GM21390 (cell line): ENCODE measurements around the gene TMPRSS11A.

Experiments used
- ATAC-seq: cut with Tn5 transposase; IDR thresholded peaks from one replicate; pipeline ENCODE4 v1.9.1; 2021; ENCODE audit not compliant: unreplicated experiment

Gene TMPRSS11A

DNA sequence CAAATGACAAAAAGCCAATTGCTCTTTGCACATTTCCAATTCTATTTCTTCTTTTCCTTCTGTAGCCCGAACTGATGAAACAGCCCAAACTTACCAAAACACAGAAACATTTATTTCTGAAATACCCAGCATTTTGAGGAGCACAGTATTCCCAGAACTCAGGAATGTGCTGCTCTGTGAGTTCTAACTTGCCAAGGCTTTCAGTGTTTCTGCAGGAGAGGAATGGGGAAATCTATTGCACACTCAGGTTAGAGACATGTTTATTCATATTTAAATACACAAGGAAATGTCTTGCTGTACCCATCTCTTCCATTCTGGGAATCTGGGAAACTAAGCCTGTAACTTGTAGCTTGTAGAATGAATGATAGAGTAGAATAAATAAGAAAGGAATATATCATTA lies 90.2 kb downstream of the TMPRSS11A start:
- ATAC-seq: no peak

DNA sequence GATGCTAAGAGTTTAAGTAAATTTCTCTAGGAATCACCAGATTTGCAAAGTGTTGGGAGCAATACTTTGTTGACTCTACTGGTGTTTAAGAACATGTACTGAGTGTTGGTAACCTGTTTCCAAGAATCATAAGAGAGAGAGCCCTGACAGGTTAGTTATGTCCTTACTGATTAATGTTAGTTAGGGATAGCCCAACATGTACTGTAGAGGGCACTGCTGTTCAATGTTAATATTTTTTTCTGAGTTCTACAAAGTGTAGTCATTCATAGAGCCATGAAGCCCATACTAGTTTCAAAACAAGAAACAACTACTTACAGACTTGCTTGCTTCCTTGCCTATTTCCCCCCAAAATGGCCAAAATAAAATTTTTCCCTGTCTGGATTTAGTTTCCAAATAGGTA lies 91.4 kb downstream of the TMPRSS11A start:
- ATAC-seq: peak; percentile 92

DNA sequence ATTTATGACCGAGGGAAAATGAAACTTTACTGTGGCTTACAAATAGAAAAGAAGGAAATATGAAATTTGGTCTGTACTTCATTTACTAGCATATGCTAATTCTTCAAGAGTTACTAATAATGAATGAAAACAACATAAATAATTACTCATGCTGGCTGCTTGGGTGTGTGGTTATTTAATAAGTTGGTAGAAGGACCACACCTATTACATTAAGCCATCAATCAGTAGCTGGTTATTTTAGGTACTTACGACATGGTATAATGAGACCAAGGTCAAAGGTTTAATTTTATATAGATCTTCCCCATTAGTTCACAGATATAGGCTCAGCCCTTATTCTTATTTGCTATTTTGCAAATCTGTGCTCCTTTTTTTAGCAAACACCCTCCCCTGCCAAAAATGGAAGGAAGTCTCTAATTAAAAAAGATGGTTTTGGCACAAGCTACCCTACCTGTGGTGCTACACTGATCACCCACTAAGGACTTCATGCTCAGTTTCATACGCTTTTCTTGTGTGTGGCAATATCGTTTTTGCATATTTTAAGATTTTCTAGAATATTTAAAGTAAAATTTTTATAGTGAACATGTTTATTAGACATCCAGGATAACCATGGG lies 93.6 kb downstream of the TMPRSS11A start:
- ATAC-seq: no peak

DNA sequence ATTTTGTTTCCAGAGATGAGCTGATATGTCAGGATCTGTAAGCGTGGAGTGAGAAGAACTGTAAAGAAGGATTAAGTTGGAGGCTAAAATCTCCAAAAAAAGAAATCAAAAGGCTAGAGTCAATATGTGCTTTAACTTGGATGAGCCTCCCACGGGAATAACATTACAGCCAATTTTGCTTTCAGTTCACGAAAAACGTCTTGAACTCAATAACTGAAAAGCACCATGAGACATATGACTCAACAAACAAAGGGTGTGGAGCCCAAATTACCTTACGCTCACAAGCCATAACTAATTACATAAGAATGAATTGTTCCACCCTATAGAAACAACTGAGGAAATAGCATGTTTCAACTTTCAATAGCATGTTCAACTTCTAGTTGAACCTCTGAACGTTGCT lies 101.8 kb downstream of the TMPRSS11A start:
- no peak for ATAC-seq
